GM12892 (cell line): ENCODE results near the gene HSPA9.

Experiments
- POLR2A ChIP-seq: IDR thresholded peaks from 2 replicates; pipeline ENCODE4 v1.6.1; 2011; ENCODE audit warnings: low read depth, low read length, control low read depth
- POLR2AphosphoS5 ChIP-seq: IDR thresholded peaks from 2 replicates; pipeline ENCODE4 v1.6.1; 2011; ENCODE audit warnings: low read depth, low read length, control low read depth
- TAF1 ChIP-seq: IDR thresholded peaks from 2 replicates; pipeline ENCODE4 v1.6.1; 2011; ENCODE audit warnings: low read depth, mild to moderate bottlenecking, control low read depth, low read length, borderline replicate concordance

GRCh38 chr5:138533973-138534941 lies 40.9 kb downstream of the HSPA9 start:
- TF ChIP-seq POLR2A (no peak), POLR2AphosphoS5 (no peak), TAF1 (no peak)
